Testis (tissue), 2 donors: Measurements from ENCODE around the gene LDAH.

ENCODE experiments used
- POLR2A ChIP-seq: fragments of 450-650 bp; IDR thresholded peaks from one replicate; pipeline ENCODE4 v1.6.1; 2017; ENCODE audit warnings: antibody characterized with exemption, mild to moderate bottlenecking, moderate library complexity
- TF ChIP-seq, protein P1 (sequence below), 3 experiments: fragments of 450-650 bp in 2 of 3; fragments of 200-600 bp in 1 of 3; sonication (generic) in 1 of 3; IDR thresholded peaks; one replicate each; pipeline ENCODE4 v1.5.1; 2016 to 2019; ENCODE audit warnings: antibody characterized with exemption in 3 of 3, mild to moderate bottlenecking in 2 of 3, moderate library complexity in 1 of 3

DNA sequence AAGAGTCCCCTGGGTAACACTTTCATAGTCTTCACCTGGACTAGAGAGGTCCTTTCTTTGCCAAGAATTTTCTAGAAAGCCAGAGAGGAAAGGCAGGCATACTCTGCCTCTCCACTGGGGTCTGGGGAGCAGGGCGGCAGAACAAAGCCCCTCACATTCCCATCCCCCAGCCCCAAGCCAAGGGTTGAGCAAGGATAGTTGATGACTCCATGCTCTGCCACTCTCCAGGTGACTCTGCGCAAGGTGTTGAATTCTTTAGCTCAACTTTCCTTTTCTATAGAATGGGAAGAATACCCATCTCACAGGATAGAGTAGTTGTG lies 158.9 kb downstream of the LDAH start:
- TF ChIP-seq, protein P1, sequence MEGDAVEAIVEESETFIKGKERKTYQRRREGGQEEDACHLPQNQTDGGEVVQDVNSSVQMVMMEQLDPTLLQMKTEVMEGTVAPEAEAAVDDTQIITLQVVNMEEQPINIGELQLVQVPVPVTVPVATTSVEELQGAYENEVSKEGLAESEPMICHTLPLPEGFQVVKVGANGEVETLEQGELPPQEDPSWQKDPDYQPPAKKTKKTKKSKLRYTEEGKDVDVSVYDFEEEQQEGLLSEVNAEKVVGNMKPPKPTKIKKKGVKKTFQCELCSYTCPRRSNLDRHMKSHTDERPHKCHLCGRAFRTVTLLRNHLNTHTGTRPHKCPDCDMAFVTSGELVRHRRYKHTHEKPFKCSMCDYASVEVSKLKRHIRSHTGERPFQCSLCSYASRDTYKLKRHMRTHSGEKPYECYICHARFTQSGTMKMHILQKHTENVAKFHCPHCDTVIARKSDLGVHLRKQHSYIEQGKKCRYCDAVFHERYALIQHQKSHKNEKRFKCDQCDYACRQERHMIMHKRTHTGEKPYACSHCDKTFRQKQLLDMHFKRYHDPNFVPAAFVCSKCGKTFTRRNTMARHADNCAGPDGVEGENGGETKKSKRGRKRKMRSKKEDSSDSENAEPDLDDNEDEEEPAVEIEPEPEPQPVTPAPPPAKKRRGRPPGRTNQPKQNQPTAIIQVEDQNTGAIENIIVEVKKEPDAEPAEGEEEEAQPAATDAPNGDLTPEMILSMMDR (IDR thresholded peaks at IDR 0.05) = no peak
- no peak for TF ChIP-seq POLR2A
